T-helper 17 cell (primary cell): ENCODE measurements around the gene CTCF. TPM values are rescaled to one million over a fixed set of nuclear protein-coding genes. Genes with fewer than 3 reads are reported as not detected.
"Not testable (repeated sequence)": the region's sequence is repeated elsewhere in the genome, so short reads cannot be mapped to it uniquely, and the experiment has no call there.

Experiments
- ATAC-seq: fragments of 150-1000 bp; cut with Tn5 transposase; 2 replicates; pipeline ENCODE4 v1.10.0; 2021; ENCODE audit warnings: mild to moderate bottlenecking, moderate library complexity
- DNase-seq, 3 donors: peaks; one replicate each; pipeline versions ENCODE4 v3.0.0 to v3.0.0-alpha.2; 2020 to 2021
- H3K9me3 ChIP-seq: one replicate; pipeline ENCODE4 v1.7.0; 2013; ENCODE audit warnings: low read length, mild to moderate bottlenecking; ENCODE audit not compliant: control insufficient read depth, poor library complexity, severe bottlenecking
- H3K27ac Mint-ChIP-seq: one replicate; pipeline ENCODE4 v1.8.0; 2022; ENCODE audit warnings: mild to moderate bottlenecking, moderate library complexity, mixed read lengths
- H3K27me3 Mint-ChIP-seq: one replicate; pipeline ENCODE4 v1.8.0; 2022; ENCODE audit warnings: mixed read lengths
- H3K36me3 Mint-ChIP-seq: one replicate; pipeline ENCODE4 v1.8.0; 2022; ENCODE audit warnings: low read depth, mixed read lengths
- H3K4me1 Mint-ChIP-seq: one replicate; pipeline ENCODE4 v1.8.0; 2022; ENCODE audit warnings: mild to moderate bottlenecking, mixed read lengths
- H3K4me3 Mint-ChIP-seq: one replicate; pipeline ENCODE4 v1.8.0; 2022; ENCODE audit warnings: mild to moderate bottlenecking, moderate library complexity, mixed read lengths
- total RNA-seq, 4 donors: library from RNA in 2 of 4; stranded (reverse) in 2 of 4; gene quantifications; one replicate each; pipeline ENCODE4 v1.2.3 and lab custom pipeline; 2022 to 2026

Gene CTCF
- total RNA-seq, 2 donors from 2014 or later = 48.5 to 57.8 TPM

DNA sequence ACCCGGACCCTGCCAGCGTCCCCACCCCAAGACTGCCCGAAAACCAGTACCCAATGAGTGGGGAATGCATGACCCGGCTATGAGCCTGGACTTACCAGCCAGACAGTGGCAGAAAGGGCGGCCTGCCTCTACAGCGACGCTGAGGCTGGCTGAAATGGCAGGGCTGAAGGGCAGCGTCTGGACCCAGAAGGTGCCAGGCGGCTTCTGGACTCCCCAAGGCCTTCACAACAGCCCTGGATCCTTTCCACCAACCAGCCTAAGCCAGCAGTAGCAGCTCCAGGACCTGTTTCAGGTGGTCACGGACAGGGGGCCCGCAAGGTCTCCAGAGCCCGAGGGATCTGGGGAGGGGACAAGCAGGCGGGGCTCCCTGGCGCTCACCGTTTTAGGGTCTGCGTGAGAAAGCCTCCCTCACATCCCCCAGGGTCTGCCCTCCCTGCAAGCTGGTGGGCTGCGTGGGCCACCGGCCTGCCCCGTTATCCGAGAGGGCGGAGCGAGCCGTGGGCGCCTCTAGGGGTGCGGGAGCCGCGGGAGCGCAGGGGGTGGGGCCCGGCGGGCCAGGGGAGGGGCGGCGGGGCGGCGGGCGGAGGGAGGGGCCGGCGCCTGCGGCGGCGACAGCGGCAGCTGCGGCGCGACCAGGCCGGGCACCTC, 34.0 kb upstream of the CTCF start, which contains the start of gene RIPOR1:
TSS of gene RIPOR1 (plus strand) at position 608 of the 648 bp plus-strand sequence. CDS start 9,618 bp downstream, outside the sequence.
- H3K36me3 Mint-ChIP-seq = no peaks in the 10 kb centered on the region
- peak; percentile 70 for ATAC-seq
- H3K9me3 ChIP-seq = no peaks in the 10 kb centered on the region
- peak within 1 kb of the TSS; percentile 90 for H3K4me3 Mint-ChIP-seq
- peak in 2 of 3 donors; percentile 58 to 62 for DNase-seq
- peaks cover 15% of the 10 kb centered on the region for H3K27me3 Mint-ChIP-seq
- peak within 1 kb of the TSS; percentile 70 for H3K27ac Mint-ChIP-seq
- H3K4me1 Mint-ChIP-seq = peaks cover 27% of the 10 kb centered on the region

DNA sequence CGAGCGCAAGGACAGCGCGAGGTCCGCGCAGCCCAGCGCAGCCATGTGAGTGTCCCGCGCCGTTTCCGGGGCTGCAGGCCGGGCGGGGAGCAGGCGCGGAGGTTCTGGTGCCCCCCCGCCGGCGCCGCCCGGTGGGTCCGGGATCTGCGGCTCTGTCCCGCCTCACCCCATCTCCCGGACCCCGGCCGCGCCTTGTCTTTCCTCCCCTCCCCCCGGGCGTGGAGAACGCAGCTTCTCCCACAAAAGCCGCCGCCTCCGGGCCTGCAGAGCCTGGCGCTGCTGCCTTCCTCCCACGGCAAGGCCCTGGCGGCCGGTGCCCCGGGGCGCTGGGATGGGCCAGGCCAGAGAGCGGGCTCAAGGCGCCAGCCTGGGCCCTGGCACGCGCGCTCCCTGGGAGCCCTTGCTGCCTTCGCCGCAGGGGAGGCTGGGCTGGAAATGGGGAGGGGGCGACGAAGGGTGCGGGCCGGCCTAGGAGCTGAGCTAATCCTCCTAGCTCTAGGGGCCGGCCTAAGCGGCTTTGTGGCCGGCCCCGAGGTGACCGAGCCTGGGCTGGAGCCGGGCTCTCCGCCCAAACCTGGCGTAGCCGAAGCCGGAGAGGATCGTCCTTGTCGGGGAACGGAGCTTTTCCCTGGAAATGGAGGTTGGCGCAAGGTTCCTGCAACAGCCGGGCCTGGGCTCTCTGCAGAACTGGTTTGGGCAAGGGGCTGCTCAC, 33.3 kb upstream of the CTCF start:
- ATAC-seq = peak; percentile 45
- H3K9me3 ChIP-seq = no peaks in the 10 kb centered on the region
- Mint-ChIP-seq H3K4me3 (peak overlapping the region; percentile 90), H3K27me3 (peaks cover 15% of the 10 kb centered on the region), H3K27ac (peak overlapping the region; percentile 70), H3K4me1 (peaks cover 27% of the 10 kb centered on the region), H3K36me3 (no peaks in the 10 kb centered on the region)
- DNase-seq = peak in 1 of 3 donors; percentile 32

DNA sequence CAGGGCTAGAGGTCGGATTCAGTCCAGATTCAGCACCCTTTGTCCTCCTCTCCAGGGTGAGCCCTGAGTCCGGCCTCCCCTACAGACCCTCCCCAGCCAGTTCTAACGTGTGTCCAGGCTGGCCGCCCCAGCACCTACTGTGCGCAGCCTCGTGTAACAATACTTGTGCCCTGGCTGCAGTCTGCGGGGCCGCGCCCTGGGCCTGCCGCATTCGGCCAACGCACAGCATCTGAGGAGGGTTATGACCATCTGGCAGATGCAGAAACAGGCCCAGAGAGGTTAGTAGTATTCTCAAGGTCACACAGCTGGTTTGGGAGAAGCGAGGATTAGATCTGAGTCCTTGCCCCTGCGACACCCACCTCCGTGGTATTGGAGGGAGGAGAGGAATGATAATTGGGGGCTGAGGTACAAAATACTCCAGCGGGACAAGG, 32.7 kb upstream of the CTCF start:
- Mint-ChIP-seq H3K4me1 (peaks cover 26% of the 10 kb centered on the region), H3K27me3 (peaks cover 15% of the 10 kb centered on the region), H3K36me3 (no peaks in the 10 kb centered on the region), H3K4me3 (peak overlapping the region; percentile 90), H3K27ac (peak overlapping the region; percentile 70)
- H3K9me3 ChIP-seq = no peaks in the 10 kb centered on the region
- DNase-seq = no peak
- no peak for ATAC-seq

DNA sequence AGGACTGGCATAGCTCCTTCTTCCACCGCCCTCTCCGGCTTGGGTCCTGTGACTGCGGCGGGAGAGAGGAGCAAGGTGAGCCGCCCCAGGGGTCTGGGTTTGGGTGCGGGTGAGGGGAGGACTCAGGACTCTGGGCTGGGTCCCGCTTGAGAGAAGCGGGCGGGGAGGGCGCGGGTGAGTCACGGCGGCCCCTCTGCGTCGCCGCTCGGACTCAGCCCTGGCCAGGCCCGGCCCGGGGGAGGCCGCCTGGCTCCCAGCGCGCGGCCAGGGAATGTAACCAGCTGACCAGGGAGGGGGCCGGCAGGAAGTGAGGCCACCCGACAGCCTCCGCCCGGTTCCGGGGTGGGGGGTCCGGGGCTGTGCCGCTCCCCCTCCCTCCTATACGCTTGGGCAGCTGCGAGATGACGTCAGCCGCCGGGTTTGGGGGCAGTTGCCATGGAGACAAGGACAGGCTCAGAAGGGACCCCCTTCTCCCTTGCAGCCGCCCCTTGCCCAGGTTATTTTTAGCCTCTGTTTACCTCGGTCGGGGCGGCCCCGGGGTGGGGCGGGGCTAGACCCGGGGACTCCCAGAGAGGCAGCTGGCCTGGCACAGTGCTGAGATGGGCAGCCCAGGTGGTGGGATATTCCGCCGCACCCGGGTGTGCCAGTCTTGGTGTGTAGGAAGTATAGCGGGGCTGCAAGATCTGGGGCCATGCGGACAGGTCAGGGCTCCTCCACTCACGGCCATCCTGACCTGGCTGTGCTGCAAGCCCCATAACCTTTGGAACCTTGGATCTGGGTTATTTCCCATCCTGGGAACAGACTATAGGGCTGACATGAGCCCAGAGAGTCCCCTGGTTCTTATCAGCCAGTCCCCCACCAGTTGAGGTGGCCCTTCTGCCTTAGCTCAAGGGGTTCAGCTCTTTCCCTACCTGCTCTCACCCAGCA, 32.0 kb upstream of the CTCF start:
- H3K9me3 ChIP-seq = no peaks in the 10 kb centered on the region
- peak overlapping the region; percentile 82 for H3K27ac Mint-ChIP-seq
- no peaks in the 10 kb centered on the region for H3K36me3 Mint-ChIP-seq
- peak overlapping the region; percentile 90 for H3K4me3 Mint-ChIP-seq
- ATAC-seq (peak; percentile 71), DNase-seq (peak in 2 of 3 donors; percentile 19 to 31)
- H3K27me3 Mint-ChIP-seq = peaks cover 15% of the 10 kb centered on the region
- peaks cover 27% of the 10 kb centered on the region for H3K4me1 Mint-ChIP-seq

DNA sequence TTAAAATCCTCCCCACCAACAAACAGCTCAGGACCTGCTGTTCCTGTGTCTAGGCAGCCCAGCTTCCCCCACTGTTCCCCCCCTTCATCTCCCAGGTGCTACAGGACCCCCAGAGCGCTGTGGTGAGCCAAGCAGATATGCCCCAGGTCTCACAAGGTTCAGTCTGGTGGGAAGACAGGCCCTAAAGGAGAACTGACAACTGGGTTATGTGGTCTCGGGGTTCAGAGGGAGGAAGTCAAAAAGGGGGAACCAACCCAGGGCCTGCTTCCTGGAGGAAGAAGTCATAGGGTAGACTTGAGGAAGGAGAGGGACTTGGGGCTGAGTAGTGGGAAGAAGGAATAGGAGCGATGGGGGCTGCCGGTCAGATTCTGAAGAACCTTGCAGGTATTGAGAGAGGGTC, 31.1 kb upstream of the CTCF start:
- peak overlapping the region; percentile 21 for H3K4me3 Mint-ChIP-seq
- ATAC-seq = no peak

DNA sequence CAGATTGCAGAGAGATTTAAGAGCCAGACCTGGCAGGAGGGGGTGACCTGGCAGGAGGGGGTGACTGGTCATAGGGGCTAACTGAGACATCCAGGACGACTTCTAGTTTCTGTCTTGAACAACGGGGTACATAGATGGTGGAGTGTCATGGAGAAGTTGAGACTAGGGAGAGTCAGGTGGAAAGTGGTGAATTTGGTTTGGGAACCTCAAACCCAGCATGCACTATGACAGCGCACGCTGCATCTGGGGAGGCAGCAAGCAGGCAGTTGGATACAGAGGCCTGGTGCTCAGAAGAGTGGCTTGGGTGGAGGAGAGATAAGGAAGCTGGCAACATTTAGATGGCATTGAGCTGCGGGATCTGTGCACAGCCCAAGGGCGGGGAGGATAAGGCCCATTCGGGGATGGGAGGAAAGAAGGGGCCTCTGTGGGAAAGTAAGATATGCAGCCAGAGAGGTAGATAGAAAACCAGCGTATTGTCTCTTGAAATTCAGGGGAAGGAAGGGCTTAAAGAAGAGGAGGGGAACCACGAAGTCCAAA, 29.2 kb upstream of the CTCF start:
- Mint-ChIP-seq H3K27ac (peak overlapping the region; percentile 83), H3K4me3 (no peak overlapping the region), H3K4me1 (peaks cover 44% of the 10 kb centered on the region), H3K27me3 (peaks cover 15% of the 10 kb centered on the region), H3K36me3 (no peaks in the 10 kb centered on the region)
- DNase-seq (no peak), ATAC-seq (no peak)
- no peaks in the 10 kb centered on the region for H3K9me3 ChIP-seq

More for the DNA sequence above, 31.1 kb upstream of the CTCF start:
- no peaks in the 10 kb centered on the region for H3K9me3 ChIP-seq
- DNase-seq = no peak
- Mint-ChIP-seq H3K27me3 (peaks cover 15% of the 10 kb centered on the region), H3K27ac (peak overlapping the region; percentile 82), H3K4me1 (peaks cover 35% of the 10 kb centered on the region), H3K36me3 (no peaks in the 10 kb centered on the region)

DNA sequence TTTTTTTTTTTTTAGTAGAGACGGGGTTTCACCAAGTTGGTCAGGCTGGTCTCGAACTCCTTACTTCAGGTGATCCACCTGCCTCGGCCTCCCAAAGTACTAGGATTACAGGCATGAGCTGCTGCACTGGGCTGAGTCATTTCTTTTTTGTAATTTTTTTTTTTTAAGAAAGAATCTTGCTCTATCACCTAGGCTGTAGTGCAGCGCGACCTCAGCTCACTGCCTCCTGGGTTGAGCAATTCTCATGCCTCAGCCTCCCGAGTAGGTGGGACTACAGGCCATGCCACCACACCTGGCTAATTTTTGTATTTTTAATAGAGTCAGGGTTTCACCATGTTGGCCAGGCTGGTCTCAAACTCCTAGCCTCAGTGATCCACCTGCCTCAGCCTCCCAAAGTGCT, 28.3 kb upstream of the CTCF start:
- ATAC-seq, H3K27ac Mint-ChIP-seq, H3K36me3 Mint-ChIP-seq, H3K9me3 ChIP-seq, DNase-seq, H3K4me3 Mint-ChIP-seq: not testable (repeated sequence)
- peaks cover 48% of the 10 kb centered on the region for H3K4me1 Mint-ChIP-seq
- peaks cover 15% of the 10 kb centered on the region for H3K27me3 Mint-ChIP-seq

DNA sequence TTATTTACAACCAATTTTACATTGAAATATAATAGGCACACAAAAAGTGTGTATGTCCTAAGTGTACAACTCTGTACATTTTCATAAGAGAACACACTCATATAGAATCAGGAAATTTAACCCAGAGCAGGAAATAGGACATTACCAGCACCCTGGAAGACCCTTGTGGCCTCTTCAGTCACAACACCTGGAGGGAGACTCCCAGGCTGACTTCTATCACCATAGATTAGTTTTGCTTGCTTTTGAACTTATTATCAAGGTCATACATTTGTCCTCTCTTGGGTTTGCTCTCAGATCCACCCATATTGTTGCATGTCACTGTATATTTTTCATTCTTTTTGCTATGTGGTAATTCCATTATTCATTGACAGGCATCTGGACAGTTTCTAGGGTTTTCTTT, 27.9 kb upstream of the CTCF start:
- Mint-ChIP-seq H3K27ac (no peak overlapping the region), H3K4me1 (peaks cover 52% of the 10 kb centered on the region), H3K36me3 (no peaks in the 10 kb centered on the region), H3K27me3 (peaks cover 14% of the 10 kb centered on the region), H3K4me3 (no peak overlapping the region)
- no peak for DNase-seq
- no peak for ATAC-seq
- no peaks in the 10 kb centered on the region for H3K9me3 ChIP-seq

DNA sequence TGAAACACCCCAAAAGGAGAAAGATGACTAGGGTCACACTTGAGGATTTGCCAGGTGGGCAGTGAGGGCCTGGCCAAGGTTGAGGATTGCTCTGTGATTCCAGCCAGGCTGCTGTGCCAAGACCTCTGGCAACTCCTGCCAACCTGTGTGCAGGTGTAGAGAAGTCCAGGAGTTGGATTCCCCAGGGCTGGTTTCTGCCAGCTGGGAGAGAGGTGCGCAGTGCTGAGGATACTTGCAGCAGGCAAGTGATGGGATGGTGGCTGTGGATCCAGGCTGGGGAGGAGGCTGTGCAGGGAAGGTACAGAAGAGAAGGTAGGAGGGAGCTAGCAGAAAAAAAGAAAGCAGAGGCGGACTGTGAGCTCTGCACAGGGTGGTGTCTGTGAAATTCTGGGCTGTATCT, 27.1 kb upstream of the CTCF start:
- no peaks in the 10 kb centered on the region for H3K9me3 ChIP-seq
- no peak for DNase-seq
- no peak for ATAC-seq
- Mint-ChIP-seq H3K27me3 (peaks cover 10% of the 10 kb centered on the region), H3K27ac (peak overlapping the region; percentile 94), H3K36me3 (no peaks in the 10 kb centered on the region), H3K4me1 (peaks cover 51% of the 10 kb centered on the region), H3K4me3 (no peak overlapping the region)

GRCh38 chr16:67537270-67537635, 25.1 kb upstream of the CTCF start:
- Mint-ChIP-seq H3K27me3 (peaks cover 6% of the 10 kb centered on the region), H3K36me3 (peaks cover 4% of the 10 kb centered on the region), H3K27ac (peak overlapping the region; percentile 94), H3K4me1 (peaks cover 54% of the 10 kb centered on the region), H3K4me3 (peak overlapping the region; percentile 87)
- DNase-seq (peak; percentile 43 to 60 (median 59)), ATAC-seq (peak; percentile 64)
- H3K9me3 ChIP-seq = no peaks in the 10 kb centered on the region

DNA sequence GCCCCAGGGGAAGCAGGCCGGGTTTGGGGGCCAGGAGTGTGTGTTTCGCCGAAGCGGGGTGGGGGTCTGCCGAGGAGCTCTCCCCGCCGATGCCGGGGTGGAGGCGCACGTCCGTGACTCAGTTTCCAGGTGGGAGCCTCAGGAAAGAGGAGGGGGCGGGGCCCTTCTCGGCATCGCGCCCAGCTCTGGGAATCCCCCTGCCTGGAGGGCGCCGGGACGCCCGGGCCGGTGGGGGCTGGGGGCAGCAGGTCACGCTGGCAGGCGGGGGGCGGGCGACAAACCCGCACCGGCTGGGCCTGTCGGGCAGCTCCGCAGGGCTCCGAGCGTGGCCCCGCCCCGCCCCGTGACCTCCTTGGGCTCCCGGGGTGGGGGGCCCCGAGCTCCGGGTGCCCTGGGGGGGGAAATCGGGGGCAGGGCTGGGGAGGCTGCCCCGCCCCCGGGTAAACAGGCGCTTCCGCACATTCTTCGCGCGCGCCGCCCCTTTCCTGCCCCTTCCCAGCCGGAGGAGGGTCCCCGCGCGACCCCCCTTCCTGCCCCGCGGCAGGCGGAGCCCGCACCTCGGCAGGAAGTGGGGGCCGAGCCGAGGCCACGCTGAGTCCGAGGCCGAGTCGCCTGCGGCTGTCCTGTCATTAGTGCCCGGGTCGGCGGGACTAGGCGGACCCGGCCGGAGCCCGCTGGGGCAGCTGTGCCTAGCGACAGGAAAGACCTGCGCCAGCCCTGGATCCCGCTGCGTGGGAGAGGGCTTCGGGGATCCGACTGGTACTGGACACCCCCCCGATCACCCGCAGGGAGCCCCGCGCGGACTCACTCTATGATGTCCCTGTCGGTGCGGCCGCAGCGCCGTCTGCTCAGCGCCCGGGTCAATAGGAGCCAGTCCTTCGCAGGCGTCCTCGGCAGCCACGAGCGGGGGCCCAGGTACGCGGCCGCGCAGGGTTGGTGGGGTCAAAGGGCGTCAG, 24.4 kb upstream of the CTCF start:
- H3K9me3 ChIP-seq = no peaks in the 10 kb centered on the region
- H3K27ac Mint-ChIP-seq = peak overlapping the region; percentile 94
- DNase-seq = peak; percentile 62 to 83 (median 79)
- peaks cover 6% of the 10 kb centered on the region for H3K36me3 Mint-ChIP-seq
- peak overlapping the region; percentile 87 for H3K4me3 Mint-ChIP-seq
- H3K27me3 Mint-ChIP-seq = peaks cover 2% of the 10 kb centered on the region
- ATAC-seq = peak; percentile 62
- peaks cover 56% of the 10 kb centered on the region for H3K4me1 Mint-ChIP-seq

DNA sequence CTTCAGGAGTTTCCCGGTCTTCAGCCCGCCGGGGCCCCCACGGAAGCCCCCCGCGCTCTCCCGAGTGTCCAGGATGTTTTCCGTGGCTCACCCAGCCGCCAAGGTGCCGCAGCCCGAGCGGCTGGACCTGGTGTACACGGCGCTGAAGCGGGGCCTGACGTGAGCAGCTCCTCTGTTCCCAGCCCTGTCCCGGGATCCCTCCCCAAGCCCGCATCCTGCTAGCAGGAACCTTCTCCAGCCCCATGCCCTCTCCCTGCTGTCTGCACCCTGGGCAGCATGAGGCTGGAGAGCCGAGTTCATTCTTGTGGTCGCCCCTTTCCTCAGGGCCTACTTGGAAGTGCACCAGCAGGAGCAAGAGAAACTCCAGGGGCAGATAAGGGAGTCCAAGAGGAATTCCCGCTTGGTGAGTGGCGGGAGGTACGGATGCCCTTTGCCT, 23.6 kb upstream of the CTCF start:
- ATAC-seq (no peak), DNase-seq (no peak)
- H3K9me3 ChIP-seq = no peaks in the 10 kb centered on the region
- Mint-ChIP-seq H3K36me3 (peaks cover 6% of the 10 kb centered on the region), H3K27ac (peak overlapping the region; percentile 70), H3K4me1 (peaks cover 55% of the 10 kb centered on the region), H3K4me3 (peak overlapping the region; percentile 84), H3K27me3 (no peaks in the 10 kb centered on the region)
